ENCODE measurements around the gene FBXL13. TPM values are rescaled to one million over a fixed set of nuclear protein-coding genes. Genes with fewer than 3 reads are reported as not detected.
A peak's percentile ranks its signal among the peaks of the same experiment; 100 is the strongest.

FBXL13 gene
- polyA plus RNA-seq, 1 experiment = 0.20 TPM

DNA sequence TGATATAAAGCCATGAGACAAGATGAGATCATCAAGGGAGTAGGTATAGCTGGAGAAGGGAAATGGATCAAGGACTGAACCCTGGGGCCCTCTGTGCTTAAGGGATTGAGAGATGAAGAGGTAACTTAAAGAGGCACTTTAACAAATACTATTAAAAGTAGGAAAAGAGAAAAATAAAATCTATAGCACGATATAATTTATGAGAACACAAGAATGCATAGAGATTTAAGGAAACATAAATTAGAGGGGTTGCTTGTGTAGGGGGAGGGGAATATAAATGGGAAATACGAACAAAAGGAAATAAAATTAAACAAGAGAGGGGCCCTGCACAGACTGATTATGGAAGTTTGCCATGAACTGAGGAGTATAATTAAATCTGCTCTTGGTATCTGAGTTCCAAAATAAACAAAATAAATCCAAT lies 177.4 kb downstream of the FBXL13 start:
- TF ChIP-seq, protein P1, sequence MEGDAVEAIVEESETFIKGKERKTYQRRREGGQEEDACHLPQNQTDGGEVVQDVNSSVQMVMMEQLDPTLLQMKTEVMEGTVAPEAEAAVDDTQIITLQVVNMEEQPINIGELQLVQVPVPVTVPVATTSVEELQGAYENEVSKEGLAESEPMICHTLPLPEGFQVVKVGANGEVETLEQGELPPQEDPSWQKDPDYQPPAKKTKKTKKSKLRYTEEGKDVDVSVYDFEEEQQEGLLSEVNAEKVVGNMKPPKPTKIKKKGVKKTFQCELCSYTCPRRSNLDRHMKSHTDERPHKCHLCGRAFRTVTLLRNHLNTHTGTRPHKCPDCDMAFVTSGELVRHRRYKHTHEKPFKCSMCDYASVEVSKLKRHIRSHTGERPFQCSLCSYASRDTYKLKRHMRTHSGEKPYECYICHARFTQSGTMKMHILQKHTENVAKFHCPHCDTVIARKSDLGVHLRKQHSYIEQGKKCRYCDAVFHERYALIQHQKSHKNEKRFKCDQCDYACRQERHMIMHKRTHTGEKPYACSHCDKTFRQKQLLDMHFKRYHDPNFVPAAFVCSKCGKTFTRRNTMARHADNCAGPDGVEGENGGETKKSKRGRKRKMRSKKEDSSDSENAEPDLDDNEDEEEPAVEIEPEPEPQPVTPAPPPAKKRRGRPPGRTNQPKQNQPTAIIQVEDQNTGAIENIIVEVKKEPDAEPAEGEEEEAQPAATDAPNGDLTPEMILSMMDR (IDR thresholded peaks at IDR 0.05; ENCODE audit: insufficient read depth, low read depth, low read length) = no peak
- ChIA-PET CTCF (no interaction called here), POLR2A (no interaction called here)
- Histone ChIP-seq H3K36me3 (ENCODE audit: control insufficient read depth, insufficient read depth, low read length) (no peaks in the 10 kb centered on the region), H3K27me3 (ENCODE audit: control insufficient read depth, insufficient read depth, low read length) (no peaks in the 10 kb centered on the region), H3K4me3 (ENCODE audit: low read depth, low read length) (no peak overlapping the region)
- DNase-seq (ENCODE audit: low read depth) = no peak

DNA sequence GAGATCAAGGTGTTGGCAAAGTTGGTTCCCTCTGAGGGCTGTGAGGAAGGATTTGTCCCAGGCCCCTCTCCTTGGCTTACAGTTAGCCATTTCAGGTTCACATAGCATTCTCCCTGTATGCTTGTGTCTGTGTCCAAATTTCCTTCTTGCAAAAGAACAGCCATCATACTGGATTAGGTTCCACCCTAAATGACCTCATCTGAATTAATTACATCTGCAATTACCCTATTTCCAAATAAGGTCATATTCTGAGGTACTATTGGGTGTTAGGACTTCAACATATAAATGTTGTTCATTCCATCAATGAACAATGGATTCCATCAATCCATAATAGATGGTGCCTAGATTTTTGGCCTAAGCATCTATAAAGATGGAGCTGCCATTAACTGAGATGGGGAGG lies 178.0 kb downstream of the FBXL13 start:
- POLR2A ChIA-PET = no interaction called here
- H3K4me3 ChIP-seq (ENCODE audit: low read depth, low read length) = no peak overlapping the region
- H3K36me3 ChIP-seq (ENCODE audit: control insufficient read depth, insufficient read depth, low read length) = no peaks in the 10 kb centered on the region
- CTCF ChIA-PET = interaction anchor here (0.6 kb wide), 1 partner anchor 12 kb away, joined by 3 read pairs; no protein-coding TSS in a partner anchor
- no peaks in the 10 kb centered on the region for H3K27me3 ChIP-seq (ENCODE audit: control insufficient read depth, insufficient read depth, low read length)
- TF ChIP-seq, protein P1 (IDR thresholded peaks at IDR 0.05; ENCODE audit: insufficient read depth, low read depth, low read length) = no peak
- DNase-seq (ENCODE audit: low read depth) = no peak

DNA sequence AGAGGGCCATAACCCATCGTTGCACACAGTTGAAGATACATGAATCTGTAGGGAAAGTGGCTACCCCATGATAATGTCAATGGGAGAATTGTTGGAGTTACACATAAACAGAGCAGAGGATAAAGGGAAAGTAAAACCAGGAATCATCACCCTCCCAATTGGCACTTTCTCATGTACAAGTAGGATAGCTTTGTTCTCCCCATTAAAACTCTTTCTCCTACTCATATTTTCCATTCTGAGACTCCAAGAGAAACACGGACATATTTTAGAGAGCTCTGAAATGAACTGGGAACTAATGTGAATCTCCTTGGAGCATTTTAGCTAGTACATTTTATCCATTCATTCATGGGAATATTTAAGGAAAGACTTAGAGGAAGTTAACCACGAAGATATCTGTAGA lies 179.0 kb downstream of the FBXL13 start:
- Histone ChIP-seq H3K4me3 (ENCODE audit: low read depth, low read length) (no peak overlapping the region), H3K27me3 (ENCODE audit: control insufficient read depth, insufficient read depth, low read length) (no peaks in the 10 kb centered on the region), H3K36me3 (ENCODE audit: control insufficient read depth, insufficient read depth, low read length) (no peaks in the 10 kb centered on the region)
- TF ChIP-seq, protein P1 (IDR thresholded peaks at IDR 0.05; ENCODE audit: insufficient read depth, low read depth, low read length) = no peak
- no peak for DNase-seq (ENCODE audit: low read depth)
- ChIA-PET POLR2A (no interaction called here), CTCF (interaction anchor here (2.0 kb wide), 1 partner anchor 19 kb away, joined by 7 read pairs; no protein-coding TSS in a partner anchor)

DNA sequence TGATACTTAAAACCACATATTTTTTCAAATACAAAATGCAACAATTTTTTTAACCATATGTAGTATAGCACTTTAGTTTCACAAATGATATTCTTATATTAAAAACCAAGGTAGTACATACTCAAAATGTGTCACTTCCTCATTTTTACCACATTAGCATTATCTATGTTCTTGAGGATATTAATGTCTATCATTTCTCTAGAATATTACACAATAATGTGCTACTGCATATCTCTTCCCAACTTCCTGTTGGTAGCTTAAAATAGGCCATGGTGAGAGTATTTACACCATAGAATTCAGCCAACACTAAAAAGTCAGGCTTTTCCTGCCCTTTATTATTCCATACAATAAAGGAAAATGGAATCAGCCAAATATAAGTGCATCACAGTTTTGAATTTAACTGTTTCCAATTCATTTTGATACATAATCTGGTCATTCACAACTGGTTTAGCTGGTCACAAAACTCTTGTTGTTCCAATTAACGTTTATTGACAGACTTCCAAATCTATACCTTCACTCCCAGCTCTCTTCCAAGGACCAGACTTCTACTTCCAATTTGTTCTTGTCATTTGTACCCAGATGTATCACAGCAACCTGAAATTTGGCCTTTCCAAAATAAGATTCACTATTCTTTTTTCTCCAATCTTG lies 181.8 kb downstream of the FBXL13 start:
- Histone ChIP-seq H3K27me3 (ENCODE audit: control insufficient read depth, insufficient read depth, low read length) (no peaks in the 10 kb centered on the region), H3K4me3 (ENCODE audit: low read depth, low read length) (no peak overlapping the region), H3K36me3 (ENCODE audit: control insufficient read depth, insufficient read depth, low read length) (no peaks in the 10 kb centered on the region)
- TF ChIP-seq, protein P1 (IDR thresholded peaks at IDR 0.05; ENCODE audit: insufficient read depth, low read depth, low read length) = no peak
- ChIA-PET CTCF (interaction anchor here (2.6 kb wide), 1 partner anchor 10 kb away, joined by 7 read pairs; no protein-coding TSS in a partner anchor), POLR2A (no interaction called here)
- no peak for DNase-seq (ENCODE audit: low read depth)

DNA sequence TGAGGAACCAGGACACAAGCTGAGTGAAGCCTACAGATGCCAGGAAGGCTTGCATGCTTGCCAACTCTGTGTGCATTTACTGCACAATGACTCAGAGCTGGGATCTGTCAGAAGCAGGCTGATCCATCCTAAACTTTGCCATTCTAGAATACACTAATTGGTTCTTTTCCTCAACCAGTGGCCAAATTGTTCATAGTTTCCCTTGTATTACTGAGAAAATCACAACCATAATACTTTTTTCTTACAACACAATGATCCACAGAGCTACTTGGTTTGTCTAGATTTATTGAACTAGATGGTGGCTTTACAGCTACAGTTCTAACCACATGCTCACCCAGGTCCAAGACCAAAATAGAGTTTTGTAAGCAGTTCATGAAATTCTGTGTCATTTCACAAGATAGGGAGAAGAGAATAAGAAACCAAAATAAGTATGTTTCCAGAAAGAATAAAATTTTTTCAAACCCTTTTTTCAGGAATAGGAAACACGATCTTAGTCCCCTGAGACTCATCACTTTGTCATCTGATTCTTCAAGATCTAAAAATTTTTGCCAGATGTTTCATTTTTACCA lies 182.8 kb downstream of the FBXL13 start:
- POLR2A ChIA-PET = no interaction called here
- no peak overlapping the region for H3K4me3 ChIP-seq (ENCODE audit: low read depth, low read length)
- TF ChIP-seq, protein P1 (IDR thresholded peaks at IDR 0.05; ENCODE audit: insufficient read depth, low read depth, low read length) = no peak
- no peaks in the 10 kb centered on the region for H3K36me3 ChIP-seq (ENCODE audit: control insufficient read depth, insufficient read depth, low read length)
- no peaks in the 10 kb centered on the region for H3K27me3 ChIP-seq (ENCODE audit: control insufficient read depth, insufficient read depth, low read length)
- CTCF ChIA-PET = interaction anchor here (2.6 kb wide), 1 partner anchor 9 kb away, joined by 7 read pairs; no protein-coding TSS in a partner anchor
- DNase-seq (ENCODE audit: low read depth) = peak; percentile 59
